Measurements from ENCODE around the gene CARMIL3.
A peak's percentile ranks its signal among the peaks of the same experiment; 100 is the strongest.

Gene CARMIL3

DNA sequence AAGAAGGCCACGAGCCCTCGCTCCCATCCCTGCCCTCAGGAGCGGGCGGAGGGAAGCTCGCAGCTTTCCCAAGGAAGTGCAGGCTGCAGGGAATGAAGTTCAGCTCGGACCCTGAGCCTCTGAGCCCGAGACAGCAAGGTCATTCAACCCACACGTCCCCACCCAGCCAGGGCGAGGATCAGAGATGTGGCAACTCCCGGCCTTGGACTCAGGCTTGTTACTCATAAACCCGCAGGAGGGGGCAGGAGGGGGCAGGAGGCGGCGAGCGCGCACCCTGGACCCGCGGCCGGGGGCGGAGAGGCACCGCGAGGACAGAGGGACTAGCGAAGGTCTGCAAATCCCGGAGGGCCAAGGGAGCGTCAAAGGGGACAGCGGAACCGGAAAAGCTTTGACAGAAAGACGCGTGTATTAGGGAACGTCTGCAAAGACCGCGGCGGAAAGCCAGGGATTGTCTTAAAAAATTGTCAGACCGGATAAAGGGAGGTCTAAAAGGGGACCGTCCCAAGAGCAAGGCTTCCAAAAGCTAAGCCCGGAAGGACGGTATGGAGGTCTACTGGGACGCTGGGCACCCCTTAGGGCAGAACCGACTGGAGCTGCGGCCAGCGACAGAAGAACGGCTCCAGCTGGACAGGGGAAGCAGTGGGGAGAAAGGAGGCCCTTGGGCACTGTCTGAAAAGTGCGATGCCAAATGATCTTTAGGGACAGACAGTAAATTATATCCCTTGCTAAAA is 62.2 kb downstream of the CARMIL3 start:
- peak in 53 of 56 donors; percentile 60 to 95 (median 85) for DNase-seq

DNA sequence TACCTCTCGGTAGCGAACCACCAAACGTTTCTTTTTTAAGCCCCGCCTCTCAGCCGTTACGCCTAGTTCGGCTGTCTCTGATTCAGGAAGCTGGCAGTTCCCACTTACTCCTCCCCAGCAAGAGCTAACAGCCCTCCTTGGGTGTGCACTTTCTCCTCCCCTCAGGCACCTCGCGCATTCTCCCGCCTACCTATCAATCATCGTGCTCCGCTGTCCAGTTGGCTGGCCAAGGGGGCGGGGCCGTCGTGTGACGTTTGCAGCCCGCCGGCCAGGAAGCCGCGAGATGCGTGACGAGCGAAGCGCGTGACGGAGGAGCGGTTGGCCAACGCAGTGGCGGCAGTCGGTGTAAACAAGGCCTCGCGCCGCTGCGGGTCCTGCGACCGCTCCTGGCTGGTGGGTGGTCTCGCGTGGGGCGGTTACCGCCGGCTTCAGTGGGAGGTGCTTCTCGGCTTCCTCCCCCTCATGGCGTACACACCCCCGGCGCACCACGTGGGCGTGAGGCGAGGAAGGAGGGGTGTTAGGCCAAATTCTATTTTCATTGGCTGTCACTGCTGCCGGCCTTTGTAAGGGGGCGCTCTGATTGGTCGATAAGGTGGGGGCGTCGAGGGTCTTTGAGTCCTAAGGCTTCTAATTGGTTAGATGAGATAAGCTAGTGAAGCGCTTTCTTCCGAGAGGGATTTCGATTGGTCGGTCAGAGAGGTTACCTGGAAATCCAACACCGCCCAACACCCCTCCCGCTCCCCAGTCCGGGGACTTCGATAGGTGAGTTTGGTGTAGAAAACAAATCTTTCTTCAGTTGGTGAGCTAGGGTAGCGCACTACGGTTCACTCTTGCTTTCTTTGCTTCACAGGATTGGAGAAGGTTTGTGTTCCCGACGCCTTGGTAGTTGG is 63.0 kb downstream of the CARMIL3 start, which contains the start of the genes DCAF11 and NRL:
TSS of gene DCAF11 (plus strand) at position 246 of the 890 bp plus-strand sequence. CDS start 818 bp downstream, outside the sequence.
TSS of gene NRL (minus strand) at position 418 of the 890 bp plus-strand sequence. CDS start 32,101 bp downstream, outside the sequence.
- DNase-seq: peak; percentile 93 to 100 (median 99)

DNA sequence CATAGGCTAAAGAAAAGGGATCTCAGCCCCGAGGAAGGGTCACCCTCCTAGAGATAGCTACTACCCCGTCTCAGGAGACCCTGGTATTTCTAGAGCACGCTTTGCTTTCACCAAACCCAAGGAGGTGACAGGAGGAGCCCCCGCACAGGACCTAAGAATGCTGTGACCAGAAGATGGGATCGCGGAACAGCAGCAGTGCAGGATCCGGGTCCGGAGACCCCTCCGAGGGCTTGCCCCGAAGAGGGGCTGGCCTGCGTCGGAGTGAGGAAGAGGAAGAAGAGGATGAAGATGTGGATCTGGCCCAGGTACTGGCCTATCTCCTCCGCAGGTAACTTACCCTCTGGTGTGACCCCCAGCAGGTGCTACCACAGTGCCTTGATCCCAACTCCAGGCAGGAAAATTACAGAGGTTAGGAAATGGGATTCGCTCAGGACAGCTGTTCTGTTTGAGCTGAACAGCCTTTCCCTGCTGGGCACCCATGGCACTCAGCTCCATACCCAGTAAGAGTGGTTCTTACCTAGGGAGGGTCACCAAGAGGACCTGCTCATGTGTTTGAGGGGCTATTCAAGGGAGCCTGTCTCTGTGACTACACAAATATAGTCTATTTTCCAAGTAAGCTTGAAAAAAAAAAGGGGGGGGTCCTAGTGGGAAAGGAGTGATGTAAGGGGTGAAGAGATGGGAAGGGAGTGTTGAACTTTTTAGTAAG is 63.8 kb downstream of the CARMIL3 start:
- no peak for DNase-seq

DNA sequence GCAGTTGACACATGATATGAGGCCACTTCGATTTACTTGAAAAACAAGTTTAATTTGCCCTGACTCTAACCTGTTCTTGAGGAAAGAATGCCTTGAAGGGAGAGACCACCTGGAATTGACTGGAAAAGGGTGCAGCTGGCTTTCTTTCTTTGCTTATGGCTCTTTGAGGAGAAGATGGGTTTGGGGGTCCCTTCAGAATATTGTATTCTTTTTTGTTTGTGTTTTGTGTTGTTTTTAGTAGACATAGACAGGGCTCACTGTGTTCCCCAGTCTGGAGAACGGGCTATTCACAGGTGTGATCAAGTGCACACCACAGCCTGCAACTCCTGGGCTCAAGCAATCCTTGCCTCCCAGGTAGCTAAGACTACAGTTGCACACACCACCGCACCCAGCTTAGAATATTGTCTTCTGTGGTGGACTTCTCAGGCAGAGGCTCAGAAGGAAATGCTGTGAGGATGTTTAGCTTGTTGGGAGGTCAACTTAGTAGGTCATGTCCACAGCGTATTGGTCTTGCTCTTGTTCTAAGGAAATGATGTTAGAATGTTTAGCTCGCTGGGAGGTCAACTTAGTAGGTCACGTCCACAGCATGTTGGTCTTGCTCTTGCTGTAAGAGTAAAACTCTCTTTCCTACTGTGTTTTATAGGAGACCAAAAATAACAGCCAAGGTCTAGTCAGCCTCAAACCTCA is 64.5 kb downstream of the CARMIL3 start:
- DNase-seq: no peak

DNA sequence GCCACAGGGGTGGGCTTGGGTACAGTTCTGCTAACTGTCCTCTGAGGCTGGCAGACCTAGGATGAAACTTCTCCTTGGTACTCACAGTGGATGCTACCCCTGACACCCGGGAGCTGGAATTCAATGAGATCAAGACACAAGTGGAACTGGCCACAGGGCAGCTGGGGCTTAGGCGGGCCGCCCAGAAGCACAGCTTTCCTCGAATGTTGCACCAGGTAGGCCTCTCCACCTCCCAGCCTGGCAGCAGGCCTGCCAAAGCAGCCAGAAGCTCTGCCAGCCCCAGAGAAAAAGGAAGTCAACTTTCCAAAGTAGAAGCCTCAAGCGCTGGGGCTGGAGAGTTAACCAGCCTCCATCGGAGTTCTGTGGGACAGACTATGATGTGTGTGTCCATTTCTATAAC is 65.4 kb downstream of the CARMIL3 start:
- no peak for DNase-seq

Measured in amygdala (tissue), 56 donors.